Globus pallidus (tissue), 1 donor: ENCODE data around the gene GIN1.
A peak's percentile ranks its signal among the peaks of the same experiment; 100 is the strongest.
"Not testable (repeated sequence)": the region's sequence is repeated elsewhere in the genome, so short reads cannot be mapped to it uniquely, and the experiment has no call there.

Experiments used
- DNase-seq: peaks from one replicate; pipeline ENCODE4 v3.0.0-alpha.2; 2015; ENCODE audit warnings: low spot score

The GIN1 gene, protein sequence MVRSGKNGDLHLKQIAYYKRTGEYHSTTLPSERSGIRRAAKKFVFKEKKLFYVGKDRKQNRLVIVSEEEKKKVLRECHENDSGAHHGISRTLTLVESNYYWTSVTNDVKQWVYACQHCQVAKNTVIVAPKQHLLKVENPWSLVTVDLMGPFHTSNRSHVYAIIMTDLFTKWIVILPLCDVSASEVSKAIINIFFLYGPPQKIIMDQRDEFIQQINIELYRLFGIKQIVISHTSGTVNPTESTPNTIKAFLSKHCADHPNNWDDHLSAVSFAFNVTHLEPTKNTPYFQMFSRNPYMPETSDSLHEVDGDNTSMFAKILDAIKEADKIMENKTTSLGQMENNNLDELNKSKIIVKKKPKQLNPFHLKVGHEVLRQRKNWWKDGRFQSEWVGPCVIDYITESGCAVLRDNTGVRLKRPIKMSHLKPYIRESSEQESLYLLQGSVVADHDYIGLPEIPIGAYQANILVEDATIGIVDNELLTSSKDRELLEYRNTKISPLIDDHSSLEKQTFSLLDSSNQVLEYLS

DNA sequence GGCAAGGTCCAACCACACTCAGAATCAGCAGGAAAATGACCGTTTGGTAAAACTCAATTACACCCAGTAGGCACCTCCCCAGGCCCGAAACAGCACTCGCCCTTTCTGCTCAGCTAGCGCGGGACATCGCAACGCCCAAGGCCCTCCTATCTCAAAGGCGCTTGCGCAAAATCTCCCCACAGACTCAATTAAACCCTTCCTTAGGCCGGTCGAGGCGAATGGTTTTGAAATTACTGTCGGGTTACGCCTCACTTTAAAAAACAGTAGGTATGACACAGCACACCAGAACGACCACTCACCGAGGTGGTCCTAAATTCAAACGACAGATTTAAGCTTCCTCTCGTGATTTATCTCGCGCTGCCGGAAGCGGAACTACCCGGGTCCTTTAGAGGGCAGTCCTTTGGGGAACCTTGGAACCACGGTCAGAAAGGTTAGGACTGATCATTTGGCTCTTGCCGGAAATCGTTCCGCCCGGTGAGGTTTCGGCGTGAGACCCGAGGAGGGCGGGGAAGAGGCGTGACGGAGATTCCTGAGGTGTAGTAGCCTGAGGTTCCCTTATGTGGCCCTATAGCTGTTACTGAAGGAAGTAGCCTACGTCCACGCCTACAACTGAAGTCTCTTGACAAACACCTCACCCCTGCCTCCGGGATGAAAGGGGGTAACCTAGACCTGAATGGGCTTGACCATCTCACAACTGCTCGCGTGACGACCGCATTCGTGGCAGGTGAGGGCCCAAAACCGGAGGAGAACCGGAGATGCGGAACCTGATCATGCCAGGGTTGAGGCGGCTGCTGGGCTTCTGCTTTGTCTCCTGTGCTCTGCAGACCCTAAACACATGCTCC, at the start of gene GIN1, which contains the start of gene PPIP5K2:
Gene GIN1 (minus strand): TSS at position 374 of the 842 bp plus-strand sequence. CDS start 11,431 bp downstream, outside the sequence.
Gene PPIP5K2 (plus strand): TSS at position 537 of the 842 bp plus-strand sequence. CDS start 9,289 bp downstream, outside the sequence.
- DNase-seq, result peak; percentile 96

DNA sequence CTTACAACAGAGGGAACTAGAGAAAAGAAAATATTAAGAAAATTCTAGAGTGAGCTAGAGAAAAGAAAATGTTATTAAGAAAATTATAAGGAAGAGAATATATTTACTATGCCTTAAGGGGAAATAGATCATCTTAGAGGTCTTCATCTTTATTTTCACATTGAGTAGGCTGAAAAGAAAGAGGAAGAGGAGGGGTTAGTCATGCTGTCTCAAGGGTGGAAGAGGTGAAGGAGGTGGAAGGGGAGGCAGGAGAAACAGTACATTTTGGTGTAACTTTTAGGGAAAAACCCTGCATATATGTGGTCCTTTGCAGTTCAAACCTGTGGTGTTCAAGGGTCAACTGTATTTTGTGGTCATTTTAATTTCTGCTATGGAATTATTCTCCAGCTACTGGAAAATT, 46.8 kb upstream of the GIN1 start:
- no peak for DNase-seq

DNA sequence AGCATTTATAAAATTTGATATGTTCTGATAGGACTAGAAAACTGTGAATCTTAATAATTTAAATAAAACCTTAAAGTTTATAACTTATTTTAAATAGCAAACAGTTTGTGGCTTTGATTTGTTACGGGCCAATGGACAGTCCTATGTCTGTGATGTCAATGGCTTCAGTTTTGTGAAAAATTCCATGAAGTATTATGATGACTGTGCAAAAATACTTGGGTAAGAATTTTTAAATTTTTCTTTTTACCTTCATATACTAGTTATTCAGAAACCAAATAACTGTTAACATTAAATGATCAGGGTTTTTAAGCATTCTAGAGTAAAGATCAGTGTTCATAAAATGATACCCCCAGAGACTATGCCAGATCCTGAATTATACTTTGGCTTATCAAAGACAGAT, 31.2 kb upstream of the GIN1 start:
- no peak for DNase-seq

DNA sequence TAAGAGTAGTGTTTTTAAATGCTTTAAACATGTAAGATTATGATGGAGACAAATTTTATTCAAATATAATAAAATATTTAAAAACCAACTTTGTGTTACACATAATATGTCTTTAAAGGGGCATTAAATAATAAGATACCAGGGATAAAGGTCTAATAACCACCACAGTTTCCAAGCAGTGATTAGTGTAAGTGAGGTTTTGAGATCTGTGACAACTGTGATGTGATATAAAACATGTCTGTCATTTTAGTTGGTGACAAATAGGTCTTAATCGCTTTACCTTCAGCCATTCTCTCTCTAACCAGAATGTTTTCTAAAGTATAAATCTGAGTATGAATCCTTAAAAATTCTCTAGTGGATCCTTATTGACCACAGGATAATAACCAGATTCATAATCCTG, 28.3 kb upstream of the GIN1 start:
- no peak for DNase-seq

DNA sequence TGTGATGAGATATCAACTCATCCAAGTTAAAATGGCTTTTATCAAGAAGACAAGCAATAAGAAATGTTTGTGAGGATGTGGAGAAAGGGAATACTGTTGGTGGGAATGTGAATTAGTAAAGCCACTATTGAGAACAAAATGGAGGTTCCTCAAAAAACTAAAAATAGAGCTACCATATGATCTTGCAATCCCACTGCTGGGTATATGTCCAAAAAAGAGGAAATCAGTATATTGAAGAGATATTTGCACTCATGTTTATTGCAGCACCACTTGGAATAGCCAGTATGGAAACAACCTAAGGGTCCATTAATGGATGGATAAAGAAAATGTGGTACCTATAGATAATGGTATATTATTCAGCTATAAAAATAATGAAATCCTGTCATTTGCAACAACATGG, 25.3 kb upstream of the GIN1 start:
- DNase-seq, result no peak

DNA sequence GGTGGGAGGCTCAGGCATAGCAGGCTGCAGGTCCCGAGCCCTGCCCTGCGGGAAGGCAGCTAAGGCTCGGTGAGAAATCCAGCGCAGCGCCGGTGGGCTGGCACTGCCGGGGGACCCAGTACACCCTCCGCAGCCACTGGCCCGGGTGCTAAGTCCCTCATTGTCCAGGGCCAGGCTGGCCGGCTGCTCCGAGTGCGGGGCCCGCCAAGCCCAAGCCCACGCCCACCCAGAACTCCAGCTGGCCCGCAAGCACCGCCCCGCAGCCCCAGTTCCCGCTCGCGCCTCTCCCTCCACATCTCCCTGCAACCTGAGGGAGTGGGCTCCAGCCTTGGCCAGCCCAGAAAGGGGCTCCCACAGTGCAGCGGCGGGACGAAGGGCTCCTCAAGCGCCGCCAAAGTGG, 22.2 kb upstream of the GIN1 start:
- DNase-seq, result not testable (repeated sequence)

DNA sequence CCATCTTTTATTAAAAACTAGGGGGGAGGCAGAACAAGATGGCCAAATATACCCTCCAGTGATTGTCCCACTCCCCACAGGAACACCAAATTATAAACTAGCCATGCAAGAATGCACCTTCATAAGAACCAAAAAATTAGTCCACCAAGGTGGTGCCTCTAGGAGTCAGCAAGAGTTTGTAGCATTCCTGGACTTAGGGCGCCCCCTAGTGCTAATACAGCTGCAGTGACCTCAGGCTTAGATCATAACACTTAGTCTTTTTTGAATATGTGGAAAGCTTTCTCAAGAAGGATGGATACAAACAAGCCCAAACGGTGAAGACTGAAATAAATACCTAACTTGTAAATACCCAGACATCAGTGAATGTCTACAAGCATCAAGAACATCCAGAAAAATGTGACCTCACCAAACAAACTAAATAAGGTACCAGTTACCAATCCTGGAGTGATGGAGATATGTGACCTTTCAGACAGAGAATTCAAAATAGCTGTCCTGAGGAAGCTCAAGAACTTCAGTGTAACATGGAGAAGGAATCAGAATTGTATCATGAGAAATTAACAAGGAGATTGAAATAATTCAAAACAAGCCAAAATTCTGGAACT, 19.4 kb upstream of the GIN1 start:
- peak; percentile 73 for DNase-seq

DNA sequence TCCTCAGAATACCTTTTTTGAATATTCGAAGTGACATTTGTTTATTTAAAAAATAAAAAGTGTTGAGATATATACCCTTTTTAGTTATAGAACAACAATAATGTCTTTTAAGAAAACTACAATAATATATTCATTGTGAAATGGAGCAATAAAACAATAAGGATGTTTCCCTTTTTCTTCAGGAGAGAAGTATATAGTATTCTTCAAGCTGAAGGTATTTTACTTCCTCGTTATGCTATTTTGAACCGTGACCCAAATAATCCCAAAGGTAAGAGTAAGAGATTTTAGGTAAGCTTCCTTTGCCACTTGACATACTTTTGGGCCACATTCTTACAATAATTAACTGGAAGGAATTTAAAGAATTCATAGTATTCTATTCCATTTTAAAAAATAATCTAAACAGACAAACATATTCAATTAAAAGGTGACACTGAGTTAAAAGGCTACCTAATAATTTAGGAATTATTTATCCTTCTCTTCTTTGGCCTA, 18.3 kb upstream of the GIN1 start:
- no peak for DNase-seq

DNA sequence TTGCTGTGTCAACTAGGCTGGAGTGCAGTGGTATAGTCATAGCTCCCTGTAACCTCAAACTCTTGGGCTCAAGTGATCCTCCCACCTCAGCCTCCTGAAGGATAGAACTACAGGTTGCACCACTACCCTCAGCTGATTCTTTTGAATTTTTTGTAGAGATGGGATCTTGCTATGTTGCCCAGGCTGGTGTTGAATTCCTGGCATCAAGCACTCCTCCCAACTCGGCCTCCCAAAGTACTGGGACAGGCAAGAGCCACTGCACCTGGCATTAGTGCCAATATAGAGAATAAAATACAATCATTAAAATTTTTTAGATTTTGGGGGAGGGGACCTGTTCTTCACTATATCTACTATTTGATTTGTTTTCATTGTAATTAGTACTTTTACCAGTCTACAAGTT, 15.5 kb upstream of the GIN1 start:
- DNase-seq, result no peak

DNA sequence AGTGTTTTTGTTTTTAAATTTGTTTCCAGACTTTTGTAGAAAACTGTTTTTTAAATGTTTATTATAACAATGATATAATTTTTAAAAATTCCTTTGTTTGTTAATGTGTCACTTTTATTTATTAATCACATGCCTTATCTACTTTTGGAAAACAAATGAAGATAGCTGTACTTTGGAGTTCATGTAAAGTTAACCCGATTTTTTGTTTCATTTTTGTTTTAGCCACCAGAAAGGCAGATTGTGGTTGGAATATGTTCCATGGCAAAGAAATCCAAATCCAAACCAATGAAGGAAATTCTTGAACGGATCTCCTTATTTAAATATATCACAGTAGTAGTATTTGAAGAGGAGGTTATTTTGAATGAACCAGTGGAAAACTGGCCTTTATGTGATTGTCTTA, 13.3 kb upstream of the GIN1 start:
- DNase-seq, result no peak

DNA sequence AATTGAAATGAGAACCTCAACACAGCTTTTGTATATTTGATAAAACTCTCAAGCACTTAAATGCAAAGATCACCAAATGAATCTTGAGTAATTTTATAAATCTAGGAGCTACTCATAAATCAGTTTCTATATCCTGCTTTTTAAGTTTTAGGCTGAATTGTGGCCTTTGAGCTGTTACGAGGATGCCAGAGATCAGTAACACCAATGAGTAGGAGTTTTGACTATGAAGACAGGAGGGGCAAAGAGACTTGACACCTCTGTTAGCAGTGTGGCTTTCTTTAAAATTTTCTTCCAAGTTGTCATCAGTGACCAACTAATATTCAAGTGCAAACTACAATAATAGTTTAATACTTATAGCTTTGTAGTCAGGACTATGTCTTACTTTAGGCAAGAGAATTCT, 12.7 kb upstream of the GIN1 start:
- DNase-seq, result no peak

DNA sequence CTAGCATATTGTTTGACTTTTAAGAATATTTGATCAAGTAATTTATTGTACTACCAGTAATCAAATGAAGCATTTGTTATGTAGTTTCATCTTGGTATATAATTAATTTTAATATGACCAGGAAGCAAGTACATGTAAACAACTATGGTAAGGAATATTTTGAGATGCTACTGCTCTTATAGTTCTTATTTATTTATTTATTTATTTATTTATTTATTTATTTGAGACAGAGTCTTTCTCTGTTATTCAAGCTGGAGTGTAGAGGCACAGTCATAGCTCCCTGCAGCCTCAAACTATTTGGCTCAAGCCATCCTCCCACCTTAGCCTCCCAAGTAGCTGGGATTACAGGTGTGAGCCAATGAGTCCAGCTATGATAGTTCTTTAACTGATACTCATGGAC, 8.3 kb upstream of the GIN1 start:
- no peak for DNase-seq

DNA sequence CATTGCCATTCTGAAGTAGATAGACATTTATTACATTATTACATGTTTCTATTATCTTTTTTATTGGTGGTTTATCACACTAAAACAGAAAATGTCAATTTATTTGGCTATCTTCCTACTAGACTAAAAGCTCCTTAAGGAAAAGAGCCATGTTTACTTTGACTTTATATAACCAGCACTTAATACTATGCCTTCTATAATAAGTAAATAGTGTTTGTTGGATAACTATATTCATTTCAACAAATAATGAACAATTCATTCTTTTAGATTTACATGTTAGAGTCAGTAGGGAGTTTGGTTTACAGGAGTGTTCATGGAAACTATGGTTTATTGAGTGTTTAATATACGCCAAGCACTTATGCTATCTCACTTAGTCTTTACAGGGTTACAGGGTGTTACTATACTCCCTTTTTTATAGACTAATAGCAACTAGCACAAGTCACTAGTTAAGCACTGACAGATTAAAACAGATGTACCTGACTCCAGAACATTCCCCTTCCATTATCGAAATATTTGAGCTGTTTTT, 7.4 kb upstream of the GIN1 start:
- no peak for DNase-seq

DNA sequence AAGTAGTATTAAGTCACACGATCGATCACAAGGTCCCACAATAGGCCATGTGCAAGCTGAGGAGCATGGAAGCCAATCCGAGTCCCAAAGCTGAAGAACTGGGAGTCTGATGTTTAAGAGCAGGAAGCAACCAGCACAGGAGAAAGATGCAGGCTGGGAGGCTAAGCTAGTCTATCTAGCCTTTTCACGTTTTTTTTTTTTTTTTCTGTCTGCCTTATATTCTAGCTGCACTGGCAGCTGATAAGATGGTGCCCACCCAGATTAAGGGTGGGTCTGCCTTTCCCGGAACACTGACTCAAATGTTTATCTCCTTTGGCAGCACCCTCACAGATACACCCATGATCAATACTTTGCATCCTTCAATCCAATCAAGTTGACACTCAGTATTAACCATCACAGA, 6.6 kb upstream of the GIN1 start:
- no peak for DNase-seq

DNA sequence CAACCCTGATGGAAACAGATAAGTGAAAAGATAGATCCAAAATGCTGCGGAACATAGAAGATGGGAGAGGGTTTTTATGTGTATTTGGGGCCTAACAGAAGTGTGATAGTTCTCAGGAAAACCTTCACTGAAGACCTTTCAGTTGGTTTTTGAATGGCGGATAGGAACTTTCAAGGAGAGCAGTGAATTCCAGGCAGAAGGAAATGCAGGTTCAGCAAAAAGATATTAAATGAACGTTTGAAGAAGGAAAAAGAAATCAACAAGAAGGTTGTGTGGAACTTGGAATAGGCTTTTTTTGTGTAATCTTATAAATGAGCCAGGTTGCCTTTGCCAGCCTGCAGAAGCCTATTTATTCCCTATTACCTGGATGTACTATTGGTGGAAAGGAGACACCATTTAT, 2.3 kb upstream of the GIN1 start:
- DNase-seq, result no peak

DNA sequence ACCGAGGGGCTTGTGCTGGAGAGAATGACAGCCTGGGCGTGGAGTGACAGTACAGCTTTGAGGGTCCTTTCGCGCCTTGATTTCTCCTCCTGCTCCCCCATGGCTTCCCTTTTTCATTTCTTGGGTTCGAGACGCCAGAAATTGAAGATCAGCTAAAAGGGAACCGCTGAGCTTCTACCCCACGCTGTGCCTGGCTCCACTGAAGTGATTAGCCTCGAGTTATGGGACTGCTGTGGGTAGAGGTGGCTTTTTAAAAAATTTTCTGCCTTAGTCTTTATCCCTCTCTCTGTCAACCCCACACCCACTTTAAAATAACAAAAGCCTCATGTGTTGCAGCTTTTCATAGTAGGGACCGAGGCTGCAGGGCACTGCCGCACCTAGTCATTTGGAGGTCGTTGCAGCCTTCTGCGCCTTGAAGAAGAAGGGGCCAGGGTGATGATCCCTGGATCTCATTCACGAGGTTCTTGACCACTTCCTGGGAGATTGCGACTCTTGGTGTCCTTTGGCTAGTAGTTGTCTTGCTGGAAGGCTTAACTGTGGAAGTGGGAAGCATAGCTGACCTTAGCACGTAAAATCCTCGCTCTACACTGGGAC, 766 bp upstream of the GIN1 start:
- no peak for DNase-seq

DNA sequence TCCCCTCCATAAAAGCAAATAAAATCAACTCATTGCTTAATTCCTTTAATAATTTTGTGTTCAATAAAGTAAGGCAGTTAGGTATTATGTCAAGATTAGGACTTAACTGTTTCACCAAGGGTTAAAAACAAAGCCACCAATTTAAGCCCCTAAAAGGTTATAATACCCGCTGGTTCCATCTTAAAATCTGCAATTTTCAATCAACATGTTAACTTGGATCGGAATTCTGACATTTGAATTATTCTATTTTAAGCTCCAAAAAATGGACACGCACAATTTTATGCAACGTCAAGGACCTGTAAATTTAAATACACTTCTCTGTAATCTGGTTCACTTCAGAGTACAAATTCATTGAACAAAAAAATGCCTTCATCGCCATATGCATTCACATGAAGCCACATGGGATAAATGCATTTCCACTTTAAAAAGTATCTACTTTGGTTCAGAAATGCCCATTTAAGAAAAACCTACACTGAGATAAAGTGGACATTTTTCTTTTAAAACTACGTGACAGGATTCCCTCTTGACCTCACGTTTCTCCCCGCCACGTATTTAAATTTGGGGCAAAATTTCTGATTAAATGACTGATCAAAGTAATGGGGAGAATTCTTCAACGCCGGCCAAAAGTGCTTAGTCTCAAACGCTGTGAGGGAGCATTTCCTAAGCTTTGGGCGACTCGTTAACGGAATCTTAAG, 721 bp downstream of the GIN1 start:
- peak; percentile 8 for DNase-seq

DNA sequence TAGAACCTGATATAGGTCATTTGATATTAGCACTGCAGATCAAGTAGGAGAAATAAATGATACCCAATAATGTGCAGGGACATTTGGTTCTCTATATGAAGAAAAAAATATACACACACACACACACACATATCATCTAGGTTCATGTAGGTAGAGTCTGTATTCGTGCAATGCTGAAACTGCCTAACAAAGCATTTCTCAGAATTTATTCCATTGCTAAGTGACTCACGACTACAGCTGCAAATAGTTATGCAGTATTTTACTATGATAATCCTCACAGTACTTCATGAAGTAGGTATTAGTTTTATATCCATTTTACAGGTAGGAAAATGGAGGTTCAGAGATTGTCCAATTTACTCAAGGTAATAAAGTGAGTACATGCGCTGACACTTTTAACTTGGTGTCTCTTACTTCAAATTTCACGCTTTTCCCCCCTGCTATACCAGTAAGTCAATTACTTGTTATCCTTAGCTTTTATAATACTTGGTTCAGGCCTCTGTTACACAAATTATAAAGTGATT, 2.4 kb downstream of the GIN1 start:
- no peak for DNase-seq

DNA sequence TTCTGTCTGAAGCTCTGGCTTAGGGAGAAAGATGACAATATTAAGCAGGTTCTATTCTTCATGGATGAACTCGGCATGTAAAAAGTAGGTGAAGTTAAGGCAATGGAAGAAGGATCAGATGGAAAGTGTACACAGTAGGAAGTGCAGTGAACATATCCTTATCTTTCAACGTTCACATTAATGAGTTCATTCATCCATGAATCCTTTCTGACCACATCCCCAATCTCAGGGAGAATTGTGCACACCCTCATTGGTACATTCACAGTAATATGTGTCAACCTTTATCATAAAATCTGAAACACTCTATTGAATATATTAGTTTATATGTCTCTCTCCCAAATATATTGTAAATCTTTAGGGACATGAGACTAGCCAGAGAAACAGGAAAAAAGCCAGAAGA, 5.5 kb downstream of the GIN1 start:
- no peak for DNase-seq

DNA sequence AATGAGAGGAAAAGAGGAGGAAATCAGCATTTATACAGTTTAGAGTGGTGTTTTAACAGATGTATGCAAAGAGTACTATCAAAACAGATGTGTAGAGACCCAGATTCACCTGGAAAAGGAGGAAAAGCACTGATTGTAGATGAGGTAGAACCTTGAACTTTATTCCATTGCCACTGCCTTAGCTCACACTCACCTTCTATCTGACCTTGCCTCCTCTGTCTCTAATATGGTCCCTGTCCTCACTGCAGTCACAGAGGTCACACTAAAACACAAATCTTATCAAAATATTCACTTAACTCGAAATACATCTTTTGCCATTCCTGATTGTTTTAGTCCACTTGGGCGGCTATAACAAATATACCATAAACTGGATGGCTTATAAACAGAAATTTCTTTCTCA, 7.0 kb downstream of the GIN1 start:
- DNase-seq, result no peak

DNA sequence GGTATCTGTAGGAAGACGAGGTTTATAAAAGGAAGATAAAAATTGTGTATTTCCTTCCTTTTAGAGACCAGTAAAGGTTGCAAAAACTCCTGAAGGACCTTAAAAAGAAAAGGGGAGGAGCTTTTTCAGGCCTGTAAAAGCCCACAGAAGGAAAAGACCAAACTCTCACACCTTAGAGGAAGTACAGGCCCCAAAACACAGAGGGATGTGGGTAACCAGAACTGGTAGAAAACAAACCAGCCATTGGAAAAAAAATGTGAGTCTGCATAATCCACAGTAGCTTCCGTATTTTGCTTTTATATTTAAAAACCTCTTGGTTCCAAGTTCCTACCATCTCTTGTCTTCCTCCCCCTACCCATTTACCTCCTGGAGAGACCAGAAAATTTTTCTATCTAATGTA, 8.5 kb downstream of the GIN1 start:
- DNase-seq, result no peak
